Activated CD4-positive, alpha-beta T cell treated with anti-CD3 and anti-CD28 coated beads for 48 hours (primary cell): Measurements from ENCODE around the gene SPATS2L.

Experiments used
- DNase-seq: peaks from one replicate; pipeline ENCODE4 v3.0.0-alpha.2; 2020

Gene SPATS2L

GRCh38 chr2:200380091-200380561 lies 73.6 kb downstream of the SPATS2L start:
- DNase-seq, result no peak

- DNase-seq, result no peak
These were observed 74.5 kb downstream of the SPATS2L start for GRCh38 chr2:200380833-200381542.

- no peak for DNase-seq
These were observed 76.4 kb downstream of the SPATS2L start for GRCh38 chr2:200382874-200383273.

- no peak for DNase-seq
These were observed 77.1 kb downstream of the SPATS2L start for GRCh38 chr2:200383380-200384110.

- no peak for DNase-seq
These were observed 78.7 kb downstream of the SPATS2L start for GRCh38 chr2:200385063-200385635.

- DNase-seq, result no peak
These were observed 86.7 kb downstream of the SPATS2L start for GRCh38 chr2:200393191-200393590.

GRCh38 chr2:200394045-200394444 lies 87.6 kb downstream of the SPATS2L start:
- DNase-seq, result no peak

- no peak for DNase-seq
These were observed 90.3 kb downstream of the SPATS2L start for GRCh38 chr2:200396781-200397242.

GRCh38 chr2:200397785-200398184 lies 91.3 kb downstream of the SPATS2L start:
- DNase-seq, result no peak

- no peak for DNase-seq
These were observed 92.6 kb downstream of the SPATS2L start for GRCh38 chr2:200399046-200399445.

GRCh38 chr2:200399636-200400035 lies 93.1 kb downstream of the SPATS2L start:
- no peak for DNase-seq

GRCh38 chr2:200403814-200404213 lies 97.3 kb downstream of the SPATS2L start:
- DNase-seq, result no peak

GRCh38 chr2:200404615-200405014 lies 98.1 kb downstream of the SPATS2L start:
- no peak for DNase-seq

GRCh38 chr2:200405599-200406298 lies 99.3 kb downstream of the SPATS2L start:
- no peak for DNase-seq

GRCh38 chr2:200406379-200406778 lies 99.9 kb downstream of the SPATS2L start:
- DNase-seq, result no peak

- DNase-seq, result no peak
These were observed 102.2 kb downstream of the SPATS2L start for GRCh38 chr2:200408428-200409316.

GRCh38 chr2:200411831-200412230 lies 105.3 kb downstream of the SPATS2L start:
- DNase-seq, result no peak

- no peak for DNase-seq
These were observed 107.9 kb downstream of the SPATS2L start for GRCh38 chr2:200414367-200414766.

GRCh38 chr2:200415455-200415854 lies 109.0 kb downstream of the SPATS2L start:
- no peak for DNase-seq

GRCh38 chr2:200416878-200417277 lies 110.4 kb downstream of the SPATS2L start:
- DNase-seq, result no peak

GRCh38 chr2:200417366-200417765 lies 110.9 kb downstream of the SPATS2L start:
- DNase-seq, result no peak

GRCh38 chr2:200418399-200418798 lies 111.9 kb downstream of the SPATS2L start:
- DNase-seq, result no peak
